Gastrocnemius medialis (tissue), 4 donors: ENCODE results near the gene FAM47A.

Experiments used
- CTCF ChIP-seq, 5 experiments: fragments of 450-650 bp in 3 of 5; fragments of 200-600 bp in 2 of 5; sonication (generic) in 2 of 5; IDR thresholded peaks in 4 of 5; conservative IDR thresholded peaks in 1 of 5; 1 replicate in 4 of 5; 2 replicates in 1 of 5; pipeline ENCODE4 v1.5.1; 2016 to 2019; ENCODE audit warnings: antibody characterized with exemption in 5 of 5, mild to moderate bottlenecking in 3 of 5, moderate library complexity in 3 of 5
- POLR2A ChIP-seq, 2 donors: fragments of 450-650 bp; IDR thresholded peaks; one replicate each; pipeline ENCODE4 v1.6.1; 2017; ENCODE audit warnings: antibody characterized with exemption in 2 of 2, mild to moderate bottlenecking in 2 of 2, moderate library complexity in 2 of 2

GRCh38 chrX:34130501-34130900, 1.6 kb downstream of the FAM47A start:
- no peak for TF ChIP-seq CTCF (IDR thresholded peaks at IDR 0.05 in 4 of 5, conservative IDR thresholded peaks at IDR 0.05 in 1 of 5)
- no peak for TF ChIP-seq POLR2A (IDR thresholded peaks at IDR 0.05)
